ENCODE data around the gene CYP4V2.

CYP4V2 gene

GRCh38 chr4:186167605-186168004, 23.8 kb upstream of the CYP4V2 start:
- TF ChIP-seq GATA2 (IDR thresholded peaks at IDR 0.05; ENCODE audit: low read depth, low read length) (no peak), GATA3 (IDR thresholded peaks at IDR 0.05; ENCODE audit: low read depth, low read length) (no peak)

- no peak for TF ChIP-seq GATA2 (IDR thresholded peaks at IDR 0.05; ENCODE audit: low read depth, low read length)
- TF ChIP-seq GATA3 (IDR thresholded peaks at IDR 0.05; ENCODE audit: low read depth, low read length): no peak
Measured at GRCh38 chr4:186168750-186169149, 22.6 kb upstream of the CYP4V2 start.

GRCh38 chr4:186169333-186169944, 21.9 kb upstream of the CYP4V2 start:
- TF ChIP-seq GATA2 (IDR thresholded peaks at IDR 0.05; ENCODE audit: low read depth, low read length): no peak
- TF ChIP-seq GATA3 (IDR thresholded peaks at IDR 0.05; ENCODE audit: low read depth, low read length): no peak

- TF ChIP-seq GATA2 (IDR thresholded peaks at IDR 0.05; ENCODE audit: low read depth, low read length): no peak
- no peak for TF ChIP-seq GATA3 (IDR thresholded peaks at IDR 0.05; ENCODE audit: low read depth, low read length)
Measured at GRCh38 chr4:186169945-186170802, 21.2 kb upstream of the CYP4V2 start.

- TF ChIP-seq GATA3 (IDR thresholded peaks at IDR 0.05; ENCODE audit: low read depth, low read length): no peak
Measured at GRCh38 chr4:186170966-186171365, 20.4 kb upstream of the CYP4V2 start.

GRCh38 chr4:186172546-186172945, 18.8 kb upstream of the CYP4V2 start:
- TF ChIP-seq GATA2 (IDR thresholded peaks at IDR 0.05; ENCODE audit: low read depth, low read length) (no peak), GATA3 (IDR thresholded peaks at IDR 0.05; ENCODE audit: low read depth, low read length) (no peak)

- no peak for TF ChIP-seq GATA3 (IDR thresholded peaks at IDR 0.05; ENCODE audit: low read depth, low read length)
- TF ChIP-seq GATA2 (IDR thresholded peaks at IDR 0.05; ENCODE audit: low read depth, low read length): no peak
Measured at GRCh38 chr4:186188107-186188506, 3.3 kb upstream of the CYP4V2 start.

- no peak for TF ChIP-seq GATA3 (IDR thresholded peaks at IDR 0.05; ENCODE audit: low read depth, low read length)
- TF ChIP-seq GATA2 (IDR thresholded peaks at IDR 0.05; ENCODE audit: low read depth, low read length): no peak
Measured at GRCh38 chr4:186189656-186190055, 1.7 kb upstream of the CYP4V2 start.

- TF ChIP-seq GATA3 (IDR thresholded peaks at IDR 0.05; ENCODE audit: low read depth, low read length): no peak
- TF ChIP-seq GATA2 (IDR thresholded peaks at IDR 0.05; ENCODE audit: low read depth, low read length): no peak
Measured at GRCh38 chr4:186190581-186191199, 677 bp upstream of the CYP4V2 start.

GRCh38 chr4:186192066-186192612, 772 bp downstream of the CYP4V2 start:
- TF ChIP-seq GATA2 (IDR thresholded peaks at IDR 0.05; ENCODE audit: low read depth, low read length): no peak
- no peak for TF ChIP-seq GATA3 (IDR thresholded peaks at IDR 0.05; ENCODE audit: low read depth, low read length)

GRCh38 chr4:186193851-186194250, 2.5 kb downstream of the CYP4V2 start:
- no peak for TF ChIP-seq GATA2 (IDR thresholded peaks at IDR 0.05; ENCODE audit: low read depth, low read length)
- no peak for TF ChIP-seq GATA3 (IDR thresholded peaks at IDR 0.05; ENCODE audit: low read depth, low read length)

- TF ChIP-seq GATA2 (IDR thresholded peaks at IDR 0.05; ENCODE audit: low read depth, low read length) (no peak), GATA3 (IDR thresholded peaks at IDR 0.05; ENCODE audit: low read depth, low read length) (no peak)
Measured at GRCh38 chr4:186196063-186196462, 4.7 kb downstream of the CYP4V2 start.

- no peak for TF ChIP-seq GATA3 (IDR thresholded peaks at IDR 0.05; ENCODE audit: low read depth, low read length)
- no peak for TF ChIP-seq GATA2 (IDR thresholded peaks at IDR 0.05; ENCODE audit: low read depth, low read length)
Measured at GRCh38 chr4:186200516-186200915, 9.1 kb downstream of the CYP4V2 start.

- no peak for TF ChIP-seq GATA3 (IDR thresholded peaks at IDR 0.05; ENCODE audit: low read depth, low read length)
- TF ChIP-seq GATA2 (IDR thresholded peaks at IDR 0.05; ENCODE audit: low read depth, low read length): no peak
Measured at GRCh38 chr4:186201010-186201409, 9.6 kb downstream of the CYP4V2 start.

Data from SH-SY5Y (cell line).